Mesothelial cell of epicardium (in vitro differentiated cells): ENCODE measurements around the gene PRKG1. TPM values are rescaled to one million over a fixed set of nuclear protein-coding genes. Genes with fewer than 3 reads are reported as not detected.

Source experiments
- DNase-seq, 2 experiments: peaks; one replicate each; pipeline ENCODE4 v3.0.0; 2021; ENCODE audit warnings: low spot score in 2 of 2; ENCODE audit not compliant: unreplicated experiment in 2 of 2
- H3K27ac Mint-ChIP-seq: 2 replicates; pipeline ENCODE4 v1.8.0; 2021; ENCODE audit warnings: mixed read lengths
- H3K27me3 Mint-ChIP-seq: 2 replicates; pipeline ENCODE4 v1.8.0; 2021; ENCODE audit warnings: low read depth, mixed read lengths
- H3K36me3 Mint-ChIP-seq: 2 replicates; pipeline ENCODE4 v1.8.0; 2021; ENCODE audit warnings: mixed read lengths
- H3K4me1 Mint-ChIP-seq: 2 replicates; pipeline ENCODE4 v1.8.0; 2021; ENCODE audit warnings: mixed read lengths
- H3K4me3 Mint-ChIP-seq: 2 replicates; pipeline ENCODE4 v1.8.0; 2021; ENCODE audit warnings: mild to moderate bottlenecking, moderate library complexity, mixed read lengths
- H3K9me3 Mint-ChIP-seq: 2 replicates; pipeline ENCODE4 v1.8.0; 2021; ENCODE audit warnings: mixed read lengths
- CTCF ChIP-seq: fragments of 200-600 bp; sonication (generic); IDR thresholded peaks from one replicate; pipeline ENCODE4 v1.5.0; 2021; ENCODE audit warnings: antibody characterized with exemption; ENCODE audit not compliant: unreplicated experiment
- total RNA-seq: library from RNA; stranded (reverse); gene quantifications from 3 replicates; pipeline ENCODE4 v1.2.1, GENCODE V29; 2021

Gene PRKG1
- total RNA-seq, 1 donor from 2014 or later, result 37.0 TPM

- no peak for TF ChIP-seq CTCF
- Mint-ChIP-seq H3K9me3 (no peaks in the 10 kb centered on the region), H3K27me3 (no peaks in the 10 kb centered on the region), H3K27ac (no peak overlapping the region), H3K36me3 (no peaks in the 10 kb centered on the region), H3K4me1 (peaks cover 30% of the 10 kb centered on the region), H3K4me3 (no peak overlapping the region)
- no peak for DNase-seq
Observed at GRCh38 chr10:51072210-51072609, 2.1 kb upstream of the PRKG1 start.

GRCh38 chr10:51072921-51073434 lies 1.3 kb upstream of the PRKG1 start:
- H3K4me1 Mint-ChIP-seq, result peaks cover 34% of the 10 kb centered on the region
- no peak for DNase-seq
- peak overlapping the region; percentile 90 for H3K4me3 Mint-ChIP-seq
- no peak for TF ChIP-seq CTCF
- H3K27me3 Mint-ChIP-seq, result no peaks in the 10 kb centered on the region
- H3K27ac Mint-ChIP-seq, result peak overlapping the region; percentile 97
- H3K36me3 Mint-ChIP-seq, result no peaks in the 10 kb centered on the region
- H3K9me3 Mint-ChIP-seq, result no peaks in the 10 kb centered on the region

GRCh38 chr10:51073453-51074237 lies 642 bp upstream of the PRKG1 start:
- H3K4me3 Mint-ChIP-seq, result peak overlapping the region; percentile 90
- H3K9me3 Mint-ChIP-seq, result no peaks in the 10 kb centered on the region
- no peaks in the 10 kb centered on the region for H3K36me3 Mint-ChIP-seq
- H3K4me1 Mint-ChIP-seq, result peaks cover 34% of the 10 kb centered on the region
- H3K27ac Mint-ChIP-seq, result peak overlapping the region; percentile 97
- TF ChIP-seq CTCF, result no peak
- peak in 1 of 2 experiments; percentile 60 for DNase-seq
- no peaks in the 10 kb centered on the region for H3K27me3 Mint-ChIP-seq

- no peaks in the 10 kb centered on the region for H3K27me3 Mint-ChIP-seq
- no peaks in the 10 kb centered on the region for H3K9me3 Mint-ChIP-seq
- DNase-seq, result no peak
- H3K4me1 Mint-ChIP-seq, result peaks cover 48% of the 10 kb centered on the region
- H3K36me3 Mint-ChIP-seq, result no peaks in the 10 kb centered on the region
- peak overlapping the region; percentile 97 for H3K27ac Mint-ChIP-seq
- H3K4me3 Mint-ChIP-seq, result peak overlapping the region; percentile 90
- TF ChIP-seq CTCF, result no peak
Observed at GRCh38 chr10:51075043-51075872, 971 bp downstream of the PRKG1 start.

- Mint-ChIP-seq H3K4me3 (peak overlapping the region; percentile 90), H3K4me1 (peaks cover 54% of the 10 kb centered on the region)
- DNase-seq, result no peak
Observed at GRCh38 chr10:51075873-51076229, 1.6 kb downstream of the PRKG1 start.

More at GRCh38 chr10:51075873-51076229, 1.6 kb downstream of the PRKG1 start:
- no peaks in the 10 kb centered on the region for H3K27me3 Mint-ChIP-seq
- no peak overlapping the region for H3K27ac Mint-ChIP-seq
- TF ChIP-seq CTCF, result no peak
- no peaks in the 10 kb centered on the region for H3K9me3 Mint-ChIP-seq
- H3K36me3 Mint-ChIP-seq, result no peaks in the 10 kb centered on the region
